HCT116 (cell line): ENCODE results near the gene METTL13.

Experiments used
- CTCF ChIP-seq, 3 experiments: fragments of 200-600 bp in 1 of 3; sonication (generic) in 1 of 3; IDR thresholded peaks in 2 of 3; conservative IDR thresholded peaks in 1 of 3; 2 replicates each; pipeline ENCODE4 v1.5.1; 2012 to 2017; ENCODE audit warnings: low read depth in 2 of 3, low read length in 2 of 3, antibody characterized with exemption in 1 of 3, borderline replicate concordance in 1 of 3, control low read depth in 1 of 3, mild to moderate bottlenecking in 1 of 3, mixed read lengths in 1 of 3, mixed run types in 1 of 3, moderate library complexity in 1 of 3; ENCODE audit not compliant: insufficient read depth in 1 of 3
- EZH2phosphoT487 ChIP-seq: fragments of 200-600 bp; IDR thresholded peaks from 2 replicates; pipeline ENCODE4 v1.6.1; 2018; ENCODE audit warnings: antibody characterized with exemption, borderline replicate concordance
- JUND ChIP-seq: IDR thresholded peaks from 2 replicates; pipeline ENCODE4 v1.6.1; 2012
- POLR2A ChIP-seq: IDR thresholded peaks from 2 replicates; pipeline ENCODE4 v1.7.0; 2011; ENCODE audit warnings: borderline replicate concordance; ENCODE audit not compliant: insufficient read depth, insufficient read length; ENCODE audit errors: extremely low read depth
- POLR2AphosphoS5 ChIP-seq: IDR thresholded peaks from 2 replicates; pipeline ENCODE4 v1.6.1; 2011; ENCODE audit warnings: mild to moderate bottlenecking, low read depth, low read length, moderate library complexity
- REST ChIP-seq: IDR thresholded peaks from 2 replicates; pipeline ENCODE4 v1.6.1; 2012; ENCODE audit warnings: low read depth
- SP1 ChIP-seq: IDR thresholded peaks from 2 replicates; pipeline ENCODE4 v1.6.1; 2012; ENCODE audit warnings: low read depth
- SRF ChIP-seq: IDR thresholded peaks from 2 replicates; pipeline ENCODE4 v1.6.1; 2012; ENCODE audit warnings: low read depth
- TCF7L2 ChIP-seq: IDR thresholded peaks from 2 replicates; pipeline ENCODE4 v1.7.0; 2011; ENCODE audit warnings: borderline replicate concordance, inconsistent platforms; ENCODE audit not compliant: insufficient read depth, insufficient read length; ENCODE audit errors: extremely low read depth
- YY1 ChIP-seq: IDR thresholded peaks from 2 replicates; pipeline ENCODE4 v1.6.1; 2011; ENCODE audit warnings: low read length, low read depth, moderate library complexity, mild to moderate bottlenecking; ENCODE audit not compliant: insufficient replicate concordance; ENCODE audit errors: extremely low read depth
- ZBTB33 ChIP-seq: IDR thresholded peaks from 2 replicates; pipeline ENCODE4 v1.6.1; 2011; ENCODE audit warnings: mild to moderate bottlenecking, low read length, moderate library complexity; ENCODE audit not compliant: insufficient replicate concordance; ENCODE audit errors: extremely low read depth
- ZFX ChIP-seq: fragments of 450-650 bp; IDR thresholded peaks from 2 replicates; pipeline ENCODE4 v1.6.1; 2017
- ZNF274 ChIP-seq: fragments of 200-500 bp; sonication (Bioruptor generic); IDR thresholded peaks from 2 replicates; pipeline ENCODE4 v1.6.1; 2014; ENCODE audit warnings: mild to moderate bottlenecking, low read depth, low read length, inconsistent platforms

GRCh38 chr1:171762143-171762563, 19.3 kb upstream of the METTL13 start:
- TF ChIP-seq CTCF (IDR thresholded peaks at IDR 0.05 in 2 of 3, conservative IDR thresholded peaks at IDR 0.05 in 1 of 3; ENCODE audit: borderline replicate concordance in 1 of 3, insufficient read depth in 1 of 3, low read depth in 2 of 3, low read length in 2 of 3) (no peak), POLR2A (no peak), YY1 (no peak), SP1 (no peak), JUND (no peak), SRF (no peak), EZH2phosphoT487 (no peak), POLR2AphosphoS5 (no peak), ZNF274 (no peak), REST (no peak), ZFX (no peak), TCF7L2 (no peak), ZBTB33 (no peak)
